GM18868 (cell line): ENCODE results near the gene SLC29A2.
"Not testable (repeated sequence)": the region's sequence is repeated elsewhere in the genome, so short reads cannot be mapped to it uniquely, and the experiment has no call there.

Experiments used
- ATAC-seq: cut with Tn5 transposase; IDR thresholded peaks from one replicate; pipeline ENCODE4 v1.9.1; 2021; ENCODE audit warnings: mild to moderate bottlenecking, moderate library complexity; ENCODE audit not compliant: unreplicated experiment

SLC29A2 gene

DNA sequence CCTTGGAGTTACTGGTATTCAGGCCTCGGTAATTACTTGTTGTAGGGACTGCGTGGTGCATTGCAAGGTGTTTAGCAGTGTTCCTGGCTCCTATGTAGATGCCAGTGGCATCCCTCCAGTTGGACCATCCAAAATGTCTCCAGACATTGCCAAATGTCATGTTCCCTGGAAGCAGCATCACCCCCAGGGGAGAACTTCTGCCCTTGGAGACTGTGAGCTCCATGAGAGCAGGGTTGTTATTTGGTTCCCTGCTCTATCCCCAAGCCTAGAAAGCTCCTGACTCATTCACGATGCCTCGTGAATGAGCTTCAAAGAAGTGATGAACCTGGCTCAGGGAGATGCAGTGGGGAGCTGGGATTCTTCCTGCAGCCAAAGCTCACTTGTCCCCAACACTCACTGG is 50.0 kb downstream of the SLC29A2 start:
- no peak for ATAC-seq

DNA sequence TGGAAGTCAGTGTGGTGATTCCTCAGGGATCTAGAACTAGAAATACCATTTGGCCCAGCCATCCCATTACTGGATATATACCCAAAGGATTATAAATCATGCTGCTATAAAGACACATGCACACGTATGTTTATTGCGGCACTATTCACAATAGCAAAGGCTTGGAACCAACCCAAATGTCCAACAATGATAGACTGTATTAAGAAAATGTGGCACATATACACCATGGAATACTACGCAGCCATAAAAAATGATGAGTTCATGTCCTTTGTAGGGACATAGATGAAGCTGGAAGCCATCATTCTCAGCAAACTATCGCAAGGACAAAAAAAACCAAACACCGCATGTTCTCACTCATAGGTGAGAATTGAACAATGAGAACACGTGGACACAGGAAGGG is 50.8 kb downstream of the SLC29A2 start:
- ATAC-seq: not testable (repeated sequence)

DNA sequence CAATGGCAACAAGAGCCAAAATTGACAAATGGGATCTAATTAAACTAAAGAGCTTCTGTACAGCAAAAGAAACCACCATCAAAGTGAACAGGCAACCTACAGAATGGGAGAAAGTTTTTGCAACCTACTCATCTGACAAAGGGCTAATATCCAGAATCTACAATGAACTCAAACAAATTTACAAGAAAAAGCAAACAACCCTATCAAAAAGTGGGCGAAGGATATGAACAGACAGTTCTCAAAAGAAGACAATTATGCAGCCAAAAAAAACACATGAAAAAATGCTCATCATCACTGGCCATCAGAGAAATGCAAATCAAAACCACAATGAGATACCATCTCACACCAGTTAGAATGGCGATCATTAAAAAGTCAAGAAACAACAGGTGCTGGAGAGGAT is 51.3 kb downstream of the SLC29A2 start:
- not testable (repeated sequence) for ATAC-seq

DNA sequence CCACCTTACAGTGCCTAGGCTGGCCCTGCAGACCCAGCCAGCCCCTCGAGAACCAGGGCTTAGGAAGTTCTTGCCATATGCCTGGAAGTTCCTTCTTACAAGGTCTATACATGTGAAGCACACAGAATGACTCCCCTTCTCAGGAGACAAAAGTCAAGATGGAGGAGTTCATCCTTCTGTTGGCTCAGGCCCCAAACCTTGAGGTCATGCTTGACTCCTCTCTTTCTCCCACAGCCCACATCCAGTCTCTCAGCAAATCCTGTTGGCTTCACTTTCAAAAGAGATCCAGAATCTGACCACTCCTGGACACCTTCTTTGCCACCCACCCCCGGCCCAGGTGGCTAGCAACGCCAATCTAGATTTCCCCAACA is 53.0 kb downstream of the SLC29A2 start:
- no peak for ATAC-seq

DNA sequence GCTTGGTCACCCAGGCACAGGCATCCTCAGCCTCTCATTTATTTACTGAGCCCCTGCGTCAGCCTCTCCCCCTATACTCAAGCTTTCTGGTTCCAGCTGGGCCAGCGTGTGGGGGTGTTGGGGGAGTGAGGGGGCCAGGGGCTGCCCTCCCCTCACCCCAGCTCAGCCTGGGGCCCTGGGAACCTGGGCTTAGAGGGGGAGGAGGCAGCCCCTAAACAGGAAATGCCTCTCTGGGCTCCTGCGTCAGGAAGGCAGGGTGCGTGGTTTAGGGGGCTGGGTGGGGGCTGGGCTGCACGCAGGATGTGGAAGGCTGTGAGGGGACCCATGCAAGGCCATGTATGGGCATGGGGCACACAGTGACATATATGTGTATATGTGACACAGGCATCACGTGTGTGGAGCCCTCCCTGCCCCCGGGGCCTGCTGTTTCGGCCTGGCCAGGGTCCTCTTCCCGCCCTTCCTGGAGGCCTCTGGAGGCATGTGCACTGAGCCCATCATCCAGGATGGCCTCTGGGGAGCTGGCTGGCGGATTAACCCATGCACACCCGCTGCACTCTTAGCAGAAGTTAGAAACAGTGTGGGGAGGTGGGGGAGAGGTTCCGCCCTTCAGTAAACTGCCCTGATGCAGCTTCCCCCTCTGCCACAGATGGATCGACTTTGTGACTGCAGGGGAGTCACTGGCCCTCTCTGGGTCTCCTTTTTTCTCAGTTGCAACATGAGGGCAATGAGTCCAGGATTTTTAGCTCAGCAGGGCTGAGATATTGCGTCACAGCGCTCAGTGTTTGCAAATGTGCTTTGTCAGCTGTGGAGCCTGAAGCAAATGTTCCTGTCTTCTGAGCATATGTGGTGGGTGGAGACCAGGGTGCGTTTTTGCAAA is 53.6 kb downstream of the SLC29A2 start:
- ATAC-seq: no peak

DNA sequence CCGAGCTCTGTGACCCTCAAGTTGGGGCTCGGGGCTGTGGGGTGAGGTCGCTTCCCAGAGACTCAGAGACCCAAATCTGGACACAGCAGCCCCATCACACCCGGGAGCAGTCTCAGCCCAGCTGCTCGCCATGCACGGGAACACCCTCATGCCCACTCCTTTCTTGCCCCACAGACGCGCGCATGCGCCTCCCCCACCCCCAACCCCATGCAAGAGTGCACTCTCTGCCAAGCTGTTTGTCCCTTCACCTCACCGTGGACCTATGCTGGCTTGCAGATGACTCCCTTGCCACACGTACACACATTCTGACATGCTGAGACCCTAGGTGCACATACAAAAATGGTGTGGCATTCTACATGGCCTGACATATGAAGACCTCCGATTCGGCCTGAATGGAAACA is 54.2 kb downstream of the SLC29A2 start:
- ATAC-seq: no peak

DNA sequence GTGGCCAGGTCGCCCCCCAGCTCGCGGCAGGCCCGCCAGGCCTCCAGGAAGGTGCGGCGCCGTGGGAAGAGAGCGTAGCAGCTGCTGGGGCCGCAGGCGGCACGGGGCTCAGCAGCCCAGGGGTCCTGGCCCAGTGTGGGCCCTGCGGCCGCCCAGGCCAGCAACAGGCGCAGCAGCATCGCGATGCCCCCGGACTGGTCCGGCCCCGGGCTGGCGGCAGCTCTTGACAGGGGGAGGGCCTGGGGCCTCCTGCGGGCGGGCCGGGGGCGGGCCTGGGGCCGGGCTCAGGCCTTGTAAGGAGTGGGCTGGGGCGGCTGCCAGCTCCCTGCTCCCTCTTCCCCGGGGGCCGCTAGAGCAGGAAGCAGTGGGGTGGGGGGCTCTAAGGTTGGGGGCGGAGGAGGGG is 54.7 kb downstream of the SLC29A2 start, which contains the start of gene CD248:
CD248 (minus strand) TSS at position 196 of the 403 bp plus-strand sequence; CDS start at position 179, 17 bp downstream.
- ATAC-seq: no peak

DNA sequence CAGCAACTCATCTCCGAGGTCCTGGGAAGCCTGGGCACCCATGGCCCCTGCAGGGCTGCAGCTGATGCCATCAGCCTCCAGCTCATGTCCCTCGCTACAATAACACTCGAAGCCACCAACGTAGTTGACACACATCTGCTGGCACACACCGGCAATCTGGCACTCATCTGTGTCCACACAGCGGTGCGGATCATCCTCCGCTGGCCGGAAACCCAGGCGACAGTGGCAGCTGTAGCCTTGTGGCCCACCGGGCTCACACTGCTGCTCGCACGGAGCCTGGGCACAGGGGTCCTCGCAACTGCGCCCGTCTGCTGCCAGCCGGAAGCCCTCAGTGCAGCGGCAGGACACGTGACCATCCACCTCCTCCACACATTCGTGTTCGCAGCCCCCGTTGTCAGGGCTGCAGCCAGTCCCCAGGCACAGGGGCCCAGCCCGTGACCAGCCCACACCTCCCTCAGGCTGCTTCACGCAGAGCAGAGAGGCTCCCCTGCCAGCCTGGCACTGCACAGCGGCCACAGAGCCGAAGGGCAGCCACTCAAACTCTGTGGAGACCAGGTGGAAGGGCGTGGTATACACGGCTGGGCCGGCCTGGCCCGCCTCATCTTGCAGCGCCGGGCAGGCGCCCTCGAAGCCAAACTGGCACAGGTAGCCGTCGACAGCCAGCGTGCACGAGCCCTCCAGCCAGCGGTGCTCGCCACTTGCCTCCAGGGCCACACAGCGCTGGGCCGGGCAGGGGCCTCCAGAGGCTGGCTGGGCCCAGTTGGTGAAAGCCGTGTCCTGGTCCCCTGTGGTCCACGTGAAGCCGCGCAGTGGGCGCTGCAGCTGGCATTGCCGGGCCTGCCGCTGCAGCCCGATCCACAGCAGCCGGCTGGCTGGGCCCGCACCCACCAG is 55.4 kb downstream of the SLC29A2 start:
- no peak for ATAC-seq

DNA sequence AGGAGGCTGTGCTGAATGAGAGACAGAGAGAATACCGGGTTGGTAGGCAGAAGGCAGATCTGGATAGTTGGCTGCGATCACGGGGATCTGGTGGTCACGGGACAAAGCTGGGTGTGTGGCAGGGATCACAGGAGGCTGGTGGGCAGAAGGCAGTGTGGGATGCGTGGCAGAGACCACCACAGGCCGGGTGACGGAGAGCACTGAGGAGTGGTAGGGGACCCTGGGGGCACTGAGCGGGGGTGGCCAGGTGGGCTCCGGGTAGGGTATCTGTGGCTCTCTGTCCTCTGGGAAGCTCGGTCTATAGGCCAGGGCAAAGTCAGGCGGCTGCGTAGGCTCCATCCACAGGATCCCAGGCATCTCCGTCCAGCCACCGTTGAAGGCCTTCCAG is 56.1 kb downstream of the SLC29A2 start:
- ATAC-seq: no peak

DNA sequence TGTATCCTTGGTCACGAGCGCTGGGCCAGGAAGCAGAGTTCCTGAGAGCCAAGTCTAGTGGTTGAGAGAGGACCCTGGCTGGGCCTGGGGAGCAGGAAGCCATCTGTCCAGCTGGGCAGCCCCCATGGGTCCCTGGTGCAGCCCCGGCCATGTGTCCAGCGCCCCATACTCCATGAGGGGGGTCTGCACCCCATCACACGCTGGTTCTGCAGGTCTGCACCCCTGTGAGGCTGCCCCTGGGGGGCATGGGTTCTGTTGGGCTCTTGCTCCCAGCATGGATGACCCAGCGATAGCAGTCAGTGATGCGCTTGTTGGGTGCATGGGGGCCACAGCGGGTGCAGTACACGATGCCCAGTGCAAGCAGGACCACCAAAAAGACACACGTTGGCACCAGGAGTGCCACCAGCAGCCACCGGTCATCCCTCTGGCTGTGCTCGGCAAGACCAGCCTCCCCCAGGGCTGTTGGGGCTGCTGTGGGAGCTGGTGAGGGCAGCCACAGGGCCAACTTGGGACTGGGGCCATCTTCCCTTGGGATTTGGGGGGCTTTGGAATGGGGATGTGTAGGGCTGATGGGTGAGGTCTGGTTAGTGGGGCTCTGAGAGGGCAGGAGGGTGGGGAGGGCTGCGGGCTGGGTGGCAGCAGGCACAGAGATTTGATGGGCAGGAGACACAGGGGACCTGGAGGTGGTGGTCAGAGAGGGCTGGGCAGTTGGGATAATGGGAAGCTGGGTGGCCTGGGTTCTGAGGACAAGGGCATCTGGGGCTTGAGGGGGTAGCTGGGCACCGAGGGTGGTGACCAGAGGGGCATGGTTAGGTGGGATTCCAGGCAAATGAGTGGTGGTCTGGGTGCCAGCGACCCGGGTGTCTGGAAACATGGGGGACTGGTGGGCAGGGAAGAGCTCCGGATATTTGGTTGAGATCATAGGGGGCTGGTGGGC is 56.7 kb downstream of the SLC29A2 start:
- no peak for ATAC-seq

DNA sequence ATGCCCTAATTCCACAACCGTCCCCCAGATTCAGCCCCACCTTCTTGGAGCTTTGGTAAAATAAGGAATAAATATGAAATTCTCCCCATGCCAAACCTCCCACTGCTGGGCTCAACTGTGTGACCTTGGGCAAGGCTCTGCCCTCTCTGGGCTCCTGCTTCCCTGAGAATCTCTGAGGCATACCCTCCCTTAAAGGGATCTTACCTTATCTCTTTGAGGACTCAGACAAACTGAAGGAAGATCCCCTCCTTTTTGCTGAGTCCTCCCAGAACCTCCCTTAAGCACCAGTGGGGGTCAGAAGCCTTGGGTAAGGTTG is 57.4 kb downstream of the SLC29A2 start:
- no peak for ATAC-seq

DNA sequence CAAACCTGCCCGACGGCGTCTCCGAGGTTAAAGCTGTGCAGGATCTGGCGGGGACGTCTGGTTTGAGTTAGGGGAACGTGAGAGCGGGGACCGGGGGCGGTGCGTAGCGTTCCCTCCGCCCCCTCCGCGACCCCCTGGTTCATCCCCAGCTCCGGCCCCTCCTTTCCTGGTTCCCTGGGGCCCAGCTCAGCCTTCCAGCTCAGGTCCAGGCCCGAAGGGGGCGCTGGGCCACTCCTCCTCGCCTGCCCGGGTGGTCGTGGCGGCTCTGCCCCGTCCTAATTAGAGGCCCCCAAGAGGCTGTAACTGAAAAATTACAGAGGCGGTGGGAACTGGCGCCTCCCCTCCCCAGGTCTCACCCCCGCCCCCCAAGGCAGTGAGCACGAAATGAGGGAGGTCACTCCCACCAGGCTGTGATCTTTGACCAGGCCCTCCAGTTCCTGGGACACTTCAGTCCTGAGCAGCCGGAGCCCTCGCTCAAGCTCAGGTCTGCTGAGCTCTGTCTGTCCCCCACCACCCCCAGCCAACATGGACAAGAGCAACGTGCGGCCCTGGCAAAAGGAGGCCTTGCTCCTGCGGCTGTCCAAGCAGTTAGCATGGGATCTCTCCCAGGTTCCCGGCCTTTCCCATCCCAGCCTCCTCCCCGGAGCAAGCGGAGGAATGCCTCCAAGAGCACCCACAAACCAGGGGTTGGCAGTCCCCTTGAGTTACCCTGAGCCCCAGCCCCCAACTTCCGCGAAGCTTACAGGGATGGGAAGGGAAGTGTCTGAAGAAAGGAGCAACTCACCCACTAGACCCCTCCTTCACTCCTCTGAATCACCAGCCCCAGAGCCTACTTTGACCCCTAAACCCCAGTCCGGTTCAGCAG is 58.0 kb downstream of the SLC29A2 start:
- ATAC-seq: no peak

DNA sequence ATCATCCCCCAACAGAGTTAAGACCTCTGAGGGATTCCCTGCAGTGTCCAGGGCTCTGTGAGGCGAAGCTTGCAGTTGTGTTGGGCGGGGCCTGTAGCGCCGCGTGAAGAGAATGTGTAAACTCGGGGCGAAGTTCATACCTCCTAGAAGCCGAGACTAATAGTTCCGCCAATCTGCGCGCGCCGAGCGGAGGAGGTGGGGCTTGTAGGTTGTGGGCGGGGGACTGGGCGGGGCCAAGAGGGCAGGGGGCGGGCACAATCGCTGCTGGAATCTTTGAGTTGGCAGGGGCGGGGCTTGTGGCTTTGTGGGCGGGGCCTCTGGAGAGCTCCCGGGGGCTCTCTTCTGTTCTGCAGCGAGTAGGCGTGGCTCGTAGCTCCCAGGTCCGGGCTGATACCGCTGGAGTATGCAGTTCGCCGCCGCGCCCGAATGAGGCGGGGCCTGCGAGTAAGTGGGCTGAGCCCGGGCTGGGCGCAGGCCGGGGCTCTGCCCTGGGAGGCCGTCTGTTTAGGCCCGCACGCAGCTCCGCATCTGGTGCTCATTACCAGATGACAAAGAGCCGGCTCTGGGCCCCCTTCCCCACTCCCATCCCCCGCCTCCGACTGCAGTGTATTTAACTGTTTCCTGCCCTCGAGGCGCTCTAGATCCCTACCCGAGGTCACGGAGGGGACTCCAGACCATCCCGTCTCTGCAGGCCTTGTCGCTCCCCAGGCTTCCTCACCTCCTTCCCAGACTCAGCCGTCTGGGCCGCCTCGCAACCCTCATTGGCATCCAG is 58.8 kb downstream of the SLC29A2 start:
- peak; percentile 40 for ATAC-seq
